Hepatocyte (in vitro differentiated cells): ENCODE measurements around the gene CAPN13. TPM values are rescaled to one million over a fixed set of nuclear protein-coding genes. Genes with fewer than 3 reads are reported as not detected.

Source experiments
- DNase-seq: peaks from one replicate; pipeline ENCODE4 v3.0.0-alpha.2; 2016; ENCODE audit warnings: low spot score
- H2AFZ ChIP-seq: fragments of 200-600 bp; sonication (generic); 2 replicates; pipeline ENCODE4 v1.6.0; 2016; ENCODE audit warnings: antibody characterized with exemption, mild to moderate bottlenecking
- H3K27ac ChIP-seq: fragments of 200-600 bp; sonication (generic); 2 replicates; pipeline ENCODE4 v1.5.1; 2016; ENCODE audit warnings: mild to moderate bottlenecking
- H3K27me3 ChIP-seq: fragments of 200-600 bp; sonication (generic); 2 replicates; pipeline ENCODE4 v1.6.1; 2016
- H3K36me3 ChIP-seq: fragments of 200-600 bp; sonication (generic); replicated peaks from 2 replicates; pipeline ENCODE4 v1.5.1; 2016; ENCODE audit warnings: low read depth; ENCODE audit not compliant: insufficient read depth
- H3K4me1 ChIP-seq: fragments of 200-600 bp; sonication (generic); 2 replicates; pipeline ENCODE4 v1.5.1; 2016; ENCODE audit warnings: mild to moderate bottlenecking, moderate library complexity; ENCODE audit not compliant: insufficient read depth
- H3K4me2 ChIP-seq: fragments of 200-600 bp; sonication (generic); 2 replicates; pipeline ENCODE4 v1.6.0; 2016
- H3K4me3 ChIP-seq: fragments of 200-600 bp; sonication (generic); 2 replicates; pipeline ENCODE4 v1.5.1; 2016; ENCODE audit warnings: mild to moderate bottlenecking
- H3K79me2 ChIP-seq: fragments of 200-600 bp; sonication (generic); 2 replicates; pipeline ENCODE4 v1.6.0; 2017; ENCODE audit warnings: mild to moderate bottlenecking
- H3K9me2 ChIP-seq: fragments of 200-600 bp; sonication (generic); replicated peaks from 2 replicates; pipeline ENCODE4 v1.6.0; 2017; ENCODE audit warnings: mild to moderate bottlenecking; ENCODE audit not compliant: insufficient read depth
- H3K9me3 ChIP-seq: fragments of 200-600 bp; sonication (generic); 2 replicates; pipeline ENCODE4 v1.5.1; 2016; ENCODE audit warnings: low read depth, mild to moderate bottlenecking
- H4K20me1 ChIP-seq: fragments of 200-600 bp; sonication (generic); 2 replicates; pipeline ENCODE4 v1.6.0; 2016; ENCODE audit warnings: mild to moderate bottlenecking; ENCODE audit not compliant: insufficient read depth, poor library complexity, severe bottlenecking
- EZH2 ChIP-seq: fragments of 200-600 bp; sonication (generic); IDR thresholded peaks from 2 replicates; pipeline ENCODE4 v1.6.1; 2016; ENCODE audit warnings: antibody characterized with exemption, mild to moderate bottlenecking, borderline replicate concordance
- EZH2phosphoT487 ChIP-seq: fragments of 200-600 bp; sonication (generic); IDR thresholded peaks from one replicate; pipeline ENCODE4 v1.6.1; 2018; ENCODE audit warnings: antibody characterized with exemption, mild to moderate bottlenecking, low read depth, moderate library complexity; ENCODE audit not compliant: unreplicated experiment, severe bottlenecking
- WGBS: methylation state at CpG from one replicate; pipeline ENCODE4 v1.1.6; 2016; ENCODE audit warnings: low lambda C conversion rate; ENCODE audit errors: missing lambda C conversion rate; 5-methylcytosine and 5-hydroxymethylcytosine counted together
- polyA plus RNA-seq: library from polyadenylated mRNA; unstranded; fragments of >200 nt; fragmentation: Nextera tagmentation; extraction: Ambion mirVana; gene quantifications from 2 replicates; pipeline ENCODE4 v1.2.1, GENCODE V29; 2016
- total RNA-seq: library from RNA; depleted of rRNA; stranded (reverse); fragments of >200 nt; gene quantifications from 2 replicates; pipeline ENCODE4 v1.2.3, GENCODE V29; 2014
- TF ChIP-seq, protein P1 (sequence below): fragments of 200-600 bp; sonication (generic); IDR thresholded peaks from 2 replicates; pipeline ENCODE4 v1.5.1; 2016; ENCODE audit warnings: antibody characterized with exemption, mild to moderate bottlenecking; ENCODE audit not compliant: poor library complexity

CAPN13 gene
- total and polyA plus RNA-seq, 2 experiments from 2014 or later: 5.9 to 6.0 TPM

DNA sequence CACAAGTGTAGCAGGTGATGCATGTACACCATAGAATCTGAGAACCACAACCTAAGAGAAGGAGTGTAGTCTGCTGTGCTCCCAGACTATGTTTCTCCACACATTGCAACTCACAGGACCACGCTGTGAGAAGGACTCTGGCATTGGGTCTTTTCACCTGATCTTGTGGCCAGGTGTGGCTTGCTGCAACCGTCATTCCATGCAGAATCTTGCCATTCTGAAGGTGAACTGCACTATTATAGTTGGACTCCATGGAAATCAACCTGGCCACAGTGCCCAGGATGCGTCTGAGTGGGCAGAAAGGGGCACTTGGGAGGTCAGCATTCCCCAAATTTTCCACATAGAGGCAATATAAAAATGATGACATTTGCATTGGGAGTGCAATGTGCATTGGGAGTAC lies 122.2 kb downstream of the CAPN13 start:
- no peak overlapping the region for H2AFZ ChIP-seq
- H3K4me2 ChIP-seq: no peak overlapping the region
- H3K79me2 ChIP-seq: no peaks in the 10 kb centered on the region
- no peak for DNase-seq
- H4K20me1 ChIP-seq: no peaks in the 10 kb centered on the region
- peaks cover 10% of the 10 kb centered on the region for H3K4me1 ChIP-seq
- H3K9me3 ChIP-seq: no peaks in the 10 kb centered on the region
- no peak overlapping the region for H3K27ac ChIP-seq
- H3K9me2 ChIP-seq: no peaks in the 10 kb centered on the region
- H3K4me3 ChIP-seq: no peak overlapping the region
- WGBS: 100% methylated on average over 3 of the region's 3 CpGs
- TF ChIP-seq, protein P1, sequence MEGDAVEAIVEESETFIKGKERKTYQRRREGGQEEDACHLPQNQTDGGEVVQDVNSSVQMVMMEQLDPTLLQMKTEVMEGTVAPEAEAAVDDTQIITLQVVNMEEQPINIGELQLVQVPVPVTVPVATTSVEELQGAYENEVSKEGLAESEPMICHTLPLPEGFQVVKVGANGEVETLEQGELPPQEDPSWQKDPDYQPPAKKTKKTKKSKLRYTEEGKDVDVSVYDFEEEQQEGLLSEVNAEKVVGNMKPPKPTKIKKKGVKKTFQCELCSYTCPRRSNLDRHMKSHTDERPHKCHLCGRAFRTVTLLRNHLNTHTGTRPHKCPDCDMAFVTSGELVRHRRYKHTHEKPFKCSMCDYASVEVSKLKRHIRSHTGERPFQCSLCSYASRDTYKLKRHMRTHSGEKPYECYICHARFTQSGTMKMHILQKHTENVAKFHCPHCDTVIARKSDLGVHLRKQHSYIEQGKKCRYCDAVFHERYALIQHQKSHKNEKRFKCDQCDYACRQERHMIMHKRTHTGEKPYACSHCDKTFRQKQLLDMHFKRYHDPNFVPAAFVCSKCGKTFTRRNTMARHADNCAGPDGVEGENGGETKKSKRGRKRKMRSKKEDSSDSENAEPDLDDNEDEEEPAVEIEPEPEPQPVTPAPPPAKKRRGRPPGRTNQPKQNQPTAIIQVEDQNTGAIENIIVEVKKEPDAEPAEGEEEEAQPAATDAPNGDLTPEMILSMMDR: no peak
- TF ChIP-seq EZH2: no peak
- no peaks in the 10 kb centered on the region for H3K36me3 ChIP-seq
- no peaks in the 10 kb centered on the region for H3K27me3 ChIP-seq

DNA sequence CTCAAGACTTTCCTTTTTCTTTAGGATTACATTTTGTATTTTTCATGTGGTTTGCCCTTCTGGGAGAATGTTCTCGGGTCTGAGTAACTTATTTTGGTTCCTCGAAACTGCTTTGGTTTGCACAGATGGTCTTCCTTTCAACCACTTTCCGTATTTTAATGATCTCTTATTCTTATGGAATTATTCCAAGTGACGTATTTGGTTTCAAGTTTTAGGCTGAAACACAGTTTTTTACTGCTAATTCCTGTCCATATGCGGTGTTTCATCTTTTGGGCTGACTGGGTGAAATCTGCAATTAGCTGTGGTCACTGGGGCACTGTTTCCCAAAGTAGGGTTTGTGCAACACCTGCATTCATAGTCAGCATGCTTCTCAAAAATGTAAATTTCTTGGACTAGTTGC lies 122.7 kb downstream of the CAPN13 start:
- H3K27me3 ChIP-seq: no peaks in the 10 kb centered on the region
- H3K4me2 ChIP-seq: no peak overlapping the region
- H4K20me1 ChIP-seq: no peaks in the 10 kb centered on the region
- H3K36me3 ChIP-seq: no peaks in the 10 kb centered on the region
- 85% methylated on average over 5 of the region's 5 CpGs for WGBS
- no peaks in the 10 kb centered on the region for H3K9me2 ChIP-seq
- no peak overlapping the region for H2AFZ ChIP-seq
- H3K9me3 ChIP-seq: no peaks in the 10 kb centered on the region
- H3K4me3 ChIP-seq: no peak overlapping the region
- no peak for DNase-seq
- no peak overlapping the region for H3K27ac ChIP-seq
- no peak for TF ChIP-seq EZH2
- TF ChIP-seq, protein P1: no peak
- TF ChIP-seq EZH2phosphoT487: no peak
- peaks cover 10% of the 10 kb centered on the region for H3K4me1 ChIP-seq
- no peaks in the 10 kb centered on the region for H3K79me2 ChIP-seq

DNA sequence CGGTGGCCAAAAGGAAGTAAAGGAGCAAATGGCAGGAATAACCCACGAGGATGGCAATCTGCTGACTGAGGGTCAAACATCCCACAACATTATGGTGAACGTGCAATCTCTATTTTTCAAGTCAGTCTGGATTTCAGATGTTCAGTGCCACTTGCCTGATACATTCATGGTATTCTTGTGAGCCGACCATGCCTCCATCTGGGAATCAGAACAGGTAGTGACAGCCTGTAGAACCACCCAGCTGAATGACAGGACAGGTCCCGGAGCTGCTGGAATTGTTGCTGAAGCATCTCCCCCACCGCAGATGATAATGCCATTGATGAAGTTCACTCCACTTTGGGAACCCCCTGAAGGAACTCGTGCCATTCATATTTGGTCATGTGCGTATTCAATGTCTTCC lies 123.2 kb downstream of the CAPN13 start:
- Histone ChIP-seq H3K27me3 (no peaks in the 10 kb centered on the region), H4K20me1 (no peaks in the 10 kb centered on the region), H3K4me1 (peaks cover 8% of the 10 kb centered on the region), H3K36me3 (no peaks in the 10 kb centered on the region), H3K9me3 (no peaks in the 10 kb centered on the region), H3K27ac (no peak overlapping the region), H3K4me2 (no peak overlapping the region), H3K79me2 (no peaks in the 10 kb centered on the region), H2AFZ (no peak overlapping the region), H3K9me2 (no peaks in the 10 kb centered on the region), H3K4me3 (no peak overlapping the region)
- TF ChIP-seq EZH2phosphoT487 (no peak), EZH2 (no peak)
- TF ChIP-seq, protein P1: no peak
- WGBS: 92% methylated on average over 8 of the region's 8 CpGs
- no peak for DNase-seq
